Astrocyte of the spinal cord (primary cell): Measurements from ENCODE around the gene PALLD.

ENCODE experiments used
- DNase-seq: peaks from one replicate; pipeline ENCODE4 v3.0.0; 2011; ENCODE audit warnings: low read depth, low spot score
- H3K4me3 ChIP-seq: 2 replicates; pipeline ENCODE4 v1.5.1; 2011; ENCODE audit warnings: low read depth, mild to moderate bottlenecking, low read length, moderate library complexity
- in situ Hi-C: cut with HindIII; loops from 2 replicates; pipeline ENCODE4 v1.10.0; 2017; ENCODE audit warnings: low sequenced_read_pairs
- TF ChIP-seq, protein P1 (sequence below): IDR thresholded peaks from 2 replicates; pipeline ENCODE4 v1.5.1; 2012; ENCODE audit warnings: low read depth, mild to moderate bottlenecking, low read length, inconsistent platforms

Gene PALLD

DNA sequence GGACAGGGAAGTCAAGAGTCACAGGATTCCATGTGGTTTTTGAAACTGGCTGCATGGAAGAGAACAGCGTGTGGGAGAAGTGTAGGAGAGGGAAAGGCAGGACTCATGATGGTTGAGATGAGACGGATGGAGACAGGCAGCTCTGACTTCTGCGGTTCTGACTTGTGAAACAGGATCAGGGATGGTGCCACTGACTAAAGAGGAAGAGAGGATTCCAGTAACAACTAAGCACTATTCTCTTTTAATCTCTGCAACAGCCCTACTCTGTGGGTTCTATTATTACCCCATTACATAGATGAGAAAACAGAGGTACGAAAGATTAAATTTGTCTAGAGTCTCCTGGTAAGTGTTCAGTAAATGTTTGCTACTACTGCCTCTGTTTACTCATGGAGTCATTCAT lies 356.9 kb downstream of the PALLD start:
- TF ChIP-seq, protein P1, sequence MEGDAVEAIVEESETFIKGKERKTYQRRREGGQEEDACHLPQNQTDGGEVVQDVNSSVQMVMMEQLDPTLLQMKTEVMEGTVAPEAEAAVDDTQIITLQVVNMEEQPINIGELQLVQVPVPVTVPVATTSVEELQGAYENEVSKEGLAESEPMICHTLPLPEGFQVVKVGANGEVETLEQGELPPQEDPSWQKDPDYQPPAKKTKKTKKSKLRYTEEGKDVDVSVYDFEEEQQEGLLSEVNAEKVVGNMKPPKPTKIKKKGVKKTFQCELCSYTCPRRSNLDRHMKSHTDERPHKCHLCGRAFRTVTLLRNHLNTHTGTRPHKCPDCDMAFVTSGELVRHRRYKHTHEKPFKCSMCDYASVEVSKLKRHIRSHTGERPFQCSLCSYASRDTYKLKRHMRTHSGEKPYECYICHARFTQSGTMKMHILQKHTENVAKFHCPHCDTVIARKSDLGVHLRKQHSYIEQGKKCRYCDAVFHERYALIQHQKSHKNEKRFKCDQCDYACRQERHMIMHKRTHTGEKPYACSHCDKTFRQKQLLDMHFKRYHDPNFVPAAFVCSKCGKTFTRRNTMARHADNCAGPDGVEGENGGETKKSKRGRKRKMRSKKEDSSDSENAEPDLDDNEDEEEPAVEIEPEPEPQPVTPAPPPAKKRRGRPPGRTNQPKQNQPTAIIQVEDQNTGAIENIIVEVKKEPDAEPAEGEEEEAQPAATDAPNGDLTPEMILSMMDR: no peak
- in situ Hi-C loops: no loop called here
- no peak overlapping the region for H3K4me3 ChIP-seq
- DNase-seq: no peak

DNA sequence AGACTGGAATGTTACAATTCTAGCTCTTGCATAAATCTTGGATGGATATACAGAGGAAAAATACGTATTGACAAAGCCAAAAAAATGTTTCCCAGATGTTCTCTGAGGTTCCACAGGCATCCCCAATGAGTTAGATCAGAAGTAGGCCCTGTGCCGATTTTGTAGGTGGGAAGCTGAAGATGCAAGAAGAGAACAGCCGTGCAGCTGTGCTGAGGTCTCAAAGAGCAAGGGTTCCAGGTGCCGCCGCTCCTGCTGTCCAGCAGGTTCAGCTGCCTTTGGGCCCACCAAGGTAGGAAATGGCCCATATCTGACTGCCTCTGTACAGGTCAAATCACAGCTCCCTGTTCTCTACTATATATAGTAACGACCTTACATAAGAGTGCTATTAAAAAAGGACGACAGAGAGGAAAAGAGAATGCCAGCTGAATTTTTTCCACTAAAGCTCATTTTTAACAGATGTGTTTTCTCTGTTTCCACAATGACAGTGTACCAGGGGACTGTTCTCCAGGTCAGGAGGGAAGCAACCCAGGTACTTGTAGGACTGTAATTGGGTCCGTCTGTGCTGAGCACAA lies 357.6 kb downstream of the PALLD start:
- TF ChIP-seq, protein P1: no peak
- no peak for DNase-seq
- H3K4me3 ChIP-seq: no peak overlapping the region
- in situ Hi-C loops: no loop called here

DNA sequence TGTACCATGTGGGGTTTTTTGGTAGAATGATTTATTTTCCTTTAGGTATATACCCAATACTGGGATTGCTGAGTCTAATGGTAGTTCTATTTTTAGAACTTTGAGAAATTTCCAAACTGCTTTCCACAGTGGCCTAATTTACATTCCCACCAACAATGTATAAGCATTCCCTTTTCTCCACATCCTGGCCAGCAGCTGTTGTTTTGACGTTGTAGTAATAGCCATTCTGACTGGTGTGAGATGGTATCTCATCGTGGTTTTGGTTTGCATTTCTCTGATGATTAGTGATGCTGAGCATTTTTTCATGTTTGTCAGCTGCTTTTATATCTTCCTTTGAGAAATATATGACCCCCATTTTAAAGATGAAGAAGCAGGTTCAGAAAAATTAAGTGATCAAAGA lies 359.5 kb downstream of the PALLD start:
- TF ChIP-seq, protein P1: no peak
- in situ Hi-C loops: no loop called here
- no peak overlapping the region for H3K4me3 ChIP-seq
- DNase-seq: peak; percentile 91

DNA sequence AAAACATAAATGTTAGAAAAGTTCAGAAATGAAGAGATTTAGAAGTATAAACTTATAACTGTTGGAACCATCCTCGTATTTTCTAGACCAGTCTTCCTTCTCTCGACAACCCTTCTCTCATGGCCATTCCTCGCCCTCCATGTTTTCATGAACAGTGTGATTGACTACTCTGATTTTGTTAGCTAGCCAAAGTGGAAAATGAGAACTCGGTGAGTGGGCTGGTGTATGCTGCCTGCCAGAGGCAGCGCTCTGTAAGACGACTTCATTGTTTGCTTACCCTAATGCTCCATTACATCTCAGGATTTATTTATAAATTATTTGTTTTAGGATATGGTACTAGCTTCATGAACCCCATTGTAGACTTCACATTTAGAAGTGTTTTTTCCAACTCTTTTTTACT lies 360.2 kb downstream of the PALLD start:
- no peak overlapping the region for H3K4me3 ChIP-seq
- DNase-seq: no peak
- in situ Hi-C loops: no loop called here
- TF ChIP-seq, protein P1: peak; percentile 27

DNA sequence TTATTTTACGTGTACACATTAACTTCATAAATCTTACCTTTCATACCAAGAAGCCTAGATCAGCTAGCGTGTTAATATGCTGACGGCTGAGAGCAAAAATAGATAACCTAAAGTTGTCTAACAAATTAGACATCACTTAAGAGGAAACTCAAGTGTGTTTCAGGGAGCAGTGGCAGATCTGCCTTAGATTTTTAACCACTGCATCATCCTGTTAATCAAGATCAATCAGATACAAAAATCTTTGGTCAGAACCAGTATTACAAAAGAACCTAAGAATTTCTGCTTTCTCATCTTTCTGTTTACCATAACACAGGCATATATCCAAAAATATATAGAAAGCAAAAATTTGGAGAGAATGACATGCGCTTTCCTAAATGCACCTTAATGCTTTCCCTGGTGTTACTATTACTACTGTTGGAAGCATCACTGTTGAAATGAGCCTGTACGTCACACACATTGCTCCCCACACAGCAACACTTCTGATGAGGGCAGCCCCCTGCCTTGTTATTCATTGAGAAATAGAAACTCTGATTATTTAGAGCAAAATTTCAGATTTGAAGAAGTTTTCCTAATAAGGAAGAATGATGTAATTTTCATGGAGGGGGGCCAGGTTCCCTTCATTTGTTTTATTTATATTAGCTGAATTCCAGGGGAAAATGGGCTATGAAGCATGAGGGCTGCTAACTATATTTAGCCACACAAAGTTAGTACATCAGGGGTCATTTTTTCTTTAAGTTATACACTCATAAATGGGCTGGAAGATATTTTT lies 360.9 kb downstream of the PALLD start:
- DNase-seq: peak; percentile 93
- H3K4me3 ChIP-seq: no peak overlapping the region
- in situ Hi-C loops: no loop called here
- TF ChIP-seq, protein P1: no peak

DNA sequence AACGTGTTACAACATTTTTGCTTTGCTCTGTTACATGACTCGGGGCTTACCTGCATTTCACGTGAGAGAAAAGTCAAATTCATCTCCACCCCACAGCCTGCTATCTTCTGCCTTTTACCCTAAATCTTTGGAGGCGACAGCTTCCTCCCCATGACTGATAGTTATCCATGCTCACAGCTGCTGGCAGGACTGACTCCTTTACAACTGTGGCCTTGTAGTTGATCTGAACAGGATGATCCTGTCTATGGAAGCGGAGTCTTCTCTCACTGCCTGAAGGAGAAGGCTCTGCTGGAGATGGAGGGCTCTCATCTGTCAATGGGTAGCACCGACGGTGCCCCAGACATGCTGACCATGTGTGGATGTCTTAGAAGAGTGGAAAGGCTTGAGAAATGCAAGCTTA lies 362.2 kb downstream of the PALLD start:
- TF ChIP-seq, protein P1: no peak
- H3K4me3 ChIP-seq: no peak overlapping the region
- in situ Hi-C loops: no loop called here
- no peak for DNase-seq
